ENCODE results near the gene SOX4. TPM values are rescaled to one million over a fixed set of nuclear protein-coding genes. Genes with fewer than 3 reads are reported as not detected.

SOX4 gene
- total RNA-seq, 1 donor from 2014 or later, result 19.6 TPM

- intact Hi-C loops (cut with DNase I), result no loop called here
- no peak for DNase-seq
- no peaks in the 10 kb centered on the region for H3K9me3 ChIP-seq
Measured at GRCh38 chr6:21593927-21594415, 420 bp downstream of the SOX4 start.

DNA sequence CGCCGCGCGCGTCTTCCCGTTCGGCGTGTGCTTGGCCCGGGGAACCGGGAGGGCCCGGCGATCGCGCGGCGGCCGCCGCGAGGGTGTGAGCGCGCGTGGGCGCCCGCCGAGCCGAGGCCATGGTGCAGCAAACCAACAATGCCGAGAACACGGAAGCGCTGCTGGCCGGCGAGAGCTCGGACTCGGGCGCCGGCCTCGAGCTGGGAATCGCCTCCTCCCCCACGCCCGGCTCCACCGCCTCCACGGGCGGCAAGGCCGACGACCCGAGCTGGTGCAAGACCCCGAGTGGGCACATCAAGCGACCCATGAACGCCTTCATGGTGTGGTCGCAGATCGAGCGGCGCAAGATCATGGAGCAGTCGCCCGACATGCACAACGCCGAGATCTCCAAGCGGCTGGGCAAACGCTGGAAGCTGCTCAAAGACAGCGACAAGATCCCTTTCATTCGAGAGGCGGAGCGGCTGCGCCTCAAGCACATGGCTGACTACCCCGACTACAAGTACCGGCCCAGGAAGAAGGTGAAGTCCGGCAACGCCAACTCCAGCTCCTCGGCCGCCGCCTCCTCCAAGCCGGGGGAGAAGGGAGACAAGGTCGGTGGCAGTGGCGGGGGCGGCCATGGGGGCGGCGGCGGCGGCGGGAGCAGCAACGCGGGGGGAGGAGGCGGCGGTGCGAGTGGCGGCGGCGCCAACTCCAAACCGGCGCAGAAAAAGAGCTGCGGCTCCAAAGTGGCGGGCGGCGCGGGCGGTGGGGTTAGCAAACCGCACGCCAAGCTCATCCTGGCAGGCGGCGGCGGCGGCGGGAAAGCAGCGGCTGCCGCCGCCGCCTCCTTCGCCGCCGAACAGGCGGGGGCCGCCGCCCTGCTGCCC, 1.1 kb downstream of the SOX4 start:
- intact Hi-C loops (cut with DNase I), result no loop called here

More at GRCh38 chr6:21593927-21594415, 420 bp downstream of the SOX4 start:
- Histone ChIP-seq H3K27ac (peak overlapping the region; percentile 90), H3K27me3 (ENCODE audit: low read depth) (no peaks in the 10 kb centered on the region), H3K4me3 (peak overlapping the region; percentile 79), H3K36me3 (no peaks in the 10 kb centered on the region), H3K4me1 (peaks cover 23% of the 10 kb centered on the region)
- peak; percentile 40 to 50 for ATAC-seq
- TF ChIP-seq, protein P1, sequence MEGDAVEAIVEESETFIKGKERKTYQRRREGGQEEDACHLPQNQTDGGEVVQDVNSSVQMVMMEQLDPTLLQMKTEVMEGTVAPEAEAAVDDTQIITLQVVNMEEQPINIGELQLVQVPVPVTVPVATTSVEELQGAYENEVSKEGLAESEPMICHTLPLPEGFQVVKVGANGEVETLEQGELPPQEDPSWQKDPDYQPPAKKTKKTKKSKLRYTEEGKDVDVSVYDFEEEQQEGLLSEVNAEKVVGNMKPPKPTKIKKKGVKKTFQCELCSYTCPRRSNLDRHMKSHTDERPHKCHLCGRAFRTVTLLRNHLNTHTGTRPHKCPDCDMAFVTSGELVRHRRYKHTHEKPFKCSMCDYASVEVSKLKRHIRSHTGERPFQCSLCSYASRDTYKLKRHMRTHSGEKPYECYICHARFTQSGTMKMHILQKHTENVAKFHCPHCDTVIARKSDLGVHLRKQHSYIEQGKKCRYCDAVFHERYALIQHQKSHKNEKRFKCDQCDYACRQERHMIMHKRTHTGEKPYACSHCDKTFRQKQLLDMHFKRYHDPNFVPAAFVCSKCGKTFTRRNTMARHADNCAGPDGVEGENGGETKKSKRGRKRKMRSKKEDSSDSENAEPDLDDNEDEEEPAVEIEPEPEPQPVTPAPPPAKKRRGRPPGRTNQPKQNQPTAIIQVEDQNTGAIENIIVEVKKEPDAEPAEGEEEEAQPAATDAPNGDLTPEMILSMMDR (IDR thresholded peaks at IDR 0.05), result no peak

DNA sequence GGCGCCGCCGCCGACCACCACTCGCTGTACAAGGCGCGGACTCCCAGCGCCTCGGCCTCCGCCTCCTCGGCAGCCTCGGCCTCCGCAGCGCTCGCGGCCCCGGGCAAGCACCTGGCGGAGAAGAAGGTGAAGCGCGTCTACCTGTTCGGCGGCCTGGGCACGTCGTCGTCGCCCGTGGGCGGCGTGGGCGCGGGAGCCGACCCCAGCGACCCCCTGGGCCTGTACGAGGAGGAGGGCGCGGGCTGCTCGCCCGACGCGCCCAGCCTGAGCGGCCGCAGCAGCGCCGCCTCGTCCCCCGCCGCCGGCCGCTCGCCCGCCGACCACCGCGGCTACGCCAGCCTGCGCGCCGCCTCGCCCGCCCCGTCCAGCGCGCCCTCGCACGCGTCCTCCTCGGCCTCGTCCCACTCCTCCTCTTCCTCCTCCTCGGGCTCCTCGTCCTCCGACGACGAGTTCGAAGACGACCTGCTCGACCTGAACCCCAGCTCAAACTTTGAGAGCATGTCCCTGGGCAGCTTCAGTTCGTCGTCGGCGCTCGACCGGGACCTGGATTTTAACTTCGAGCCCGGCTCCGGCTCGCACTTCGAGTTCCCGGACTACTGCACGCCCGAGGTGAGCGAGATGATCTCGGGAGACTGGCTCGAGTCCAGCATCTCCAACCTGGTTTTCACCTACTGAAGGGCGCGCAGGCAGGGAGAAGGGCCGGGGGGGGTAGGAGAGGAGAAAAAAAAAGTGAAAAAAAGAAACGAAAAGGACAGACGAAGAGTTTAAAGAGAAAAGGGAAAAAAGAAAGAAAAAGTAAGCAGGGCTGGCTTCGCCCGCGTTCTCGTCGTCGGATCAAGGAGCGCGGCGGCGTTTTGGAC, 2.0 kb downstream of the SOX4 start:
- TF ChIP-seq, protein P1 (IDR thresholded peaks at IDR 0.05), result no peak
- intact Hi-C loops (cut with DNase I), result no loop called here

More for the DNA sequence above, 1.1 kb downstream of the SOX4 start:
- peaks cover 20% of the 10 kb centered on the region for H3K4me1 ChIP-seq
- DNase-seq, result peak; percentile 82
- no peaks in the 10 kb centered on the region for H3K36me3 ChIP-seq
- TF ChIP-seq, protein P1 (IDR thresholded peaks at IDR 0.05), result no peak
- no peaks in the 10 kb centered on the region for H3K9me3 ChIP-seq
- peak; percentile 75 to 80 for ATAC-seq
- H3K4me3 ChIP-seq, result peak overlapping the region; percentile 79
- peak overlapping the region; percentile 90 for H3K27ac ChIP-seq
- H3K27me3 ChIP-seq (ENCODE audit: low read depth), result no peaks in the 10 kb centered on the region

GRCh38 chr6:21596145-21596948, 2.8 kb downstream of the SOX4 start:
- H3K4me1 ChIP-seq, result peaks cover 20% of the 10 kb centered on the region
- H3K27ac ChIP-seq, result peak overlapping the region; percentile 90
- H3K27me3 ChIP-seq (ENCODE audit: low read depth), result no peaks in the 10 kb centered on the region
- intact Hi-C loops (cut with DNase I), result no loop called here
- no peaks in the 10 kb centered on the region for H3K9me3 ChIP-seq
- no peaks in the 10 kb centered on the region for H3K36me3 ChIP-seq
- ATAC-seq (peak in 1 of 2 donors; percentile 19), DNase-seq (peak; percentile 59)
- TF ChIP-seq, protein P1 (IDR thresholded peaks at IDR 0.05), result no peak
- H3K4me3 ChIP-seq, result peak overlapping the region; percentile 79

More for the DNA sequence above, 2.0 kb downstream of the SOX4 start:
- DNase-seq, result peak; percentile 66
- H3K9me3 ChIP-seq, result no peaks in the 10 kb centered on the region
- ATAC-seq, result peak in 1 of 2 donors; percentile 9
- no peaks in the 10 kb centered on the region for H3K27me3 ChIP-seq (ENCODE audit: low read depth)
- H3K4me1 ChIP-seq, result peaks cover 20% of the 10 kb centered on the region
- no peaks in the 10 kb centered on the region for H3K36me3 ChIP-seq
- H3K27ac ChIP-seq, result peak overlapping the region; percentile 90
- H3K4me3 ChIP-seq, result peak overlapping the region; percentile 79
